Measurements from ENCODE around the gene TTC28.
"Not testable (repeated sequence)": the region's sequence is repeated elsewhere in the genome, so short reads cannot be mapped to it uniquely, and the experiment has no call there.

- not testable (repeated sequence) for TF ChIP-seq CTCF, POLR2AphosphoS5 (IDR thresholded peaks at IDR 0.05)
Measured at GRCh38 chr22:28191571-28191970, 488.1 kb downstream of the TTC28 start.

Measured in sigmoid colon (tissue), 4 donors.